Measurements from ENCODE around the gene DPP7.
A peak's percentile ranks its signal among the peaks of the same experiment; 100 is the strongest.

DPP7 gene

GRCh38 chr9:137156567-137157375 lies 42.2 kb upstream of the DPP7 start:
- ATAC-seq (replicated peaks): peak; percentile 72
- peak; percentile 33 to 43 (median 38) for DNase-seq
- H3K4me3 Mint-ChIP-seq: peak overlapping the region; percentile 65 to 68
- peaks cover 11 to 13% of the 10 kb centered on the region in 2 donors for H3K4me1 Mint-ChIP-seq (ENCODE audit: low read depth in 2 of 2)
- H3K36me3 Mint-ChIP-seq (ENCODE audit: insufficient read depth): no peaks in the 10 kb centered on the region
- H3K27me3 Mint-ChIP-seq: peaks cover 31 to 50% of the 10 kb centered on the region in 2 donors
- H3K27ac Mint-ChIP-seq: no peak overlapping the region
- H3K9me3 Mint-ChIP-seq: no peaks in the 10 kb centered on the region

GRCh38 chr9:137152844-137153405 lies 38.4 kb upstream of the DPP7 start:
- no peak overlapping the region for H3K4me3 Mint-ChIP-seq
- no peaks in the 10 kb centered on the region for H3K36me3 Mint-ChIP-seq (ENCODE audit: insufficient read depth)
- H3K27ac Mint-ChIP-seq: no peak overlapping the region
- no peaks in the 10 kb centered on the region for H3K9me3 Mint-ChIP-seq
- H3K4me1 Mint-ChIP-seq (ENCODE audit: low read depth in 2 of 2): peaks cover 5 to 6% of the 10 kb centered on the region in 2 donors
- H3K27me3 Mint-ChIP-seq: peaks cover 11 to 26% of the 10 kb centered on the region in 2 donors
- DNase-seq: no peak
- no peak for ATAC-seq (replicated peaks)

- DNase-seq: no peak
- H3K27me3 Mint-ChIP-seq: peaks cover 9 to 23% of the 10 kb centered on the region in 2 donors
- H3K36me3 Mint-ChIP-seq (ENCODE audit: insufficient read depth): no peaks in the 10 kb centered on the region
- no peak overlapping the region for H3K4me3 Mint-ChIP-seq
- ATAC-seq (replicated peaks): no peak
- H3K27ac Mint-ChIP-seq: peak overlapping the region in 1 of 2 donors; percentile 15
- no peaks in the 10 kb centered on the region for H3K4me1 Mint-ChIP-seq (ENCODE audit: low read depth in 2 of 2)
- no peaks in the 10 kb centered on the region for H3K9me3 Mint-ChIP-seq
Observed at GRCh38 chr9:137150617-137151457, 36.3 kb upstream of the DPP7 start.

- ATAC-seq (replicated peaks) (no peak), DNase-seq (no peak)
- Mint-ChIP-seq H3K27me3 (peaks cover 9 to 15% of the 10 kb centered on the region in 2 donors), H3K27ac (no peak overlapping the region), H3K36me3 (ENCODE audit: insufficient read depth) (no peaks in the 10 kb centered on the region), H3K4me3 (no peak overlapping the region), H3K4me1 (ENCODE audit: low read depth in 2 of 2) (no peaks in the 10 kb centered on the region), H3K9me3 (no peaks in the 10 kb centered on the region)
Observed at GRCh38 chr9:137149942-137150616, 35.5 kb upstream of the DPP7 start.

- H3K4me1 Mint-ChIP-seq (ENCODE audit: low read depth in 2 of 2): no peaks in the 10 kb centered on the region
- no peaks in the 10 kb centered on the region for H3K36me3 Mint-ChIP-seq (ENCODE audit: insufficient read depth)
- H3K27me3 Mint-ChIP-seq: peaks cover 5 to 12% of the 10 kb centered on the region in 2 donors
- DNase-seq: no peak
- no peak for ATAC-seq (replicated peaks)
- H3K4me3 Mint-ChIP-seq: no peak overlapping the region
- no peak overlapping the region for H3K27ac Mint-ChIP-seq
- H3K9me3 Mint-ChIP-seq: no peaks in the 10 kb centered on the region
Observed at GRCh38 chr9:137149363-137149762, 34.8 kb upstream of the DPP7 start.

- Mint-ChIP-seq H3K4me1 (ENCODE audit: low read depth in 2 of 2) (no peaks in the 10 kb centered on the region), H3K27ac (no peak overlapping the region), H3K9me3 (no peaks in the 10 kb centered on the region), H3K36me3 (ENCODE audit: insufficient read depth) (no peaks in the 10 kb centered on the region), H3K4me3 (no peak overlapping the region), H3K27me3 (peaks cover 5 to 19% of the 10 kb centered on the region in 2 donors)
- DNase-seq (no peak), ATAC-seq (replicated peaks) (no peak)
Observed at GRCh38 chr9:137148661-137149060, 34.1 kb upstream of the DPP7 start.

GRCh38 chr9:137148242-137148641 lies 33.7 kb upstream of the DPP7 start:
- ATAC-seq (replicated peaks) (no peak), DNase-seq (no peak)
- Mint-ChIP-seq H3K27ac (no peak overlapping the region), H3K36me3 (ENCODE audit: insufficient read depth) (no peaks in the 10 kb centered on the region), H3K4me3 (no peak overlapping the region), H3K9me3 (no peaks in the 10 kb centered on the region), H3K27me3 (peaks cover 5 to 23% of the 10 kb centered on the region in 2 donors), H3K4me1 (ENCODE audit: low read depth in 2 of 2) (no peaks in the 10 kb centered on the region)

- Mint-ChIP-seq H3K9me3 (no peaks in the 10 kb centered on the region), H3K4me3 (no peak overlapping the region), H3K36me3 (ENCODE audit: insufficient read depth) (no peaks in the 10 kb centered on the region), H3K27ac (no peak overlapping the region), H3K27me3 (peaks cover 5 to 28% of the 10 kb centered on the region in 2 donors), H3K4me1 (ENCODE audit: low read depth in 2 of 2) (no peaks in the 10 kb centered on the region)
- DNase-seq (no peak), ATAC-seq (replicated peaks) (no peak)
Observed at GRCh38 chr9:137147793-137148160, 33.2 kb upstream of the DPP7 start.

GRCh38 chr9:137147091-137147792 lies 32.7 kb upstream of the DPP7 start:
- Mint-ChIP-seq H3K4me1 (ENCODE audit: low read depth in 2 of 2) (no peaks in the 10 kb centered on the region), H3K36me3 (ENCODE audit: insufficient read depth) (no peaks in the 10 kb centered on the region), H3K4me3 (no peak overlapping the region), H3K27ac (no peak overlapping the region), H3K27me3 (peaks cover 9 to 33% of the 10 kb centered on the region in 2 donors), H3K9me3 (no peaks in the 10 kb centered on the region)
- ATAC-seq (replicated peaks): no peak
- DNase-seq: no peak

GRCh38 chr9:137146527-137146918 lies 32.0 kb upstream of the DPP7 start:
- H3K27ac Mint-ChIP-seq: no peak overlapping the region
- no peaks in the 10 kb centered on the region for H3K9me3 Mint-ChIP-seq
- H3K27me3 Mint-ChIP-seq: peaks cover 14 to 41% of the 10 kb centered on the region in 2 donors
- ATAC-seq (replicated peaks) (no peak), DNase-seq (no peak)
- no peak overlapping the region for H3K4me3 Mint-ChIP-seq
- peaks cover 2% of the 10 kb centered on the region for H3K36me3 Mint-ChIP-seq (ENCODE audit: insufficient read depth)
- H3K4me1 Mint-ChIP-seq (ENCODE audit: low read depth in 2 of 2): no peaks in the 10 kb centered on the region

- Mint-ChIP-seq H3K9me3 (no peaks in the 10 kb centered on the region), H3K4me3 (no peak overlapping the region), H3K27me3 (peaks cover 14 to 46% of the 10 kb centered on the region in 2 donors), H3K27ac (no peak overlapping the region), H3K4me1 (ENCODE audit: low read depth in 2 of 2) (no peaks in the 10 kb centered on the region), H3K36me3 (ENCODE audit: insufficient read depth) (peaks cover 2% of the 10 kb centered on the region)
- no peak for DNase-seq
- no peak for ATAC-seq (replicated peaks)
Observed at GRCh38 chr9:137145731-137146526, 31.4 kb upstream of the DPP7 start.

GRCh38 chr9:137143459-137143858 lies 28.9 kb upstream of the DPP7 start:
- DNase-seq: no peak
- H3K4me3 Mint-ChIP-seq: no peak overlapping the region
- peaks cover 6% of the 10 kb centered on the region for H3K36me3 Mint-ChIP-seq (ENCODE audit: insufficient read depth)
- no peaks in the 10 kb centered on the region for H3K9me3 Mint-ChIP-seq
- H3K27ac Mint-ChIP-seq: no peak overlapping the region
- ATAC-seq (replicated peaks): no peak
- no peaks in the 10 kb centered on the region for H3K4me1 Mint-ChIP-seq (ENCODE audit: low read depth in 2 of 2)
- peaks cover 31 to 68% of the 10 kb centered on the region in 2 donors for H3K27me3 Mint-ChIP-seq
